A172 (cell line): ENCODE measurements around the gene TIPARP. TPM values are rescaled to one million over a fixed set of nuclear protein-coding genes. Genes with fewer than 3 reads are reported as not detected.

Experiments
- DNase-seq: peaks from one replicate; pipeline ENCODE4 v3.0.0-alpha.2; 2015; ENCODE audit warnings: low spot score
- total RNA-seq: library from RNA; depleted of rRNA; stranded (reverse); fragments of >200 nt; shearing (Covaris generic); gene quantifications from 2 replicates; pipeline ENCODE4 v1.2.3, GENCODE V29; 2014; rRNA removed

Gene TIPARP
- total RNA-seq, 1 experiment from 2014 or later, result 20.0 TPM

GRCh38 chr3:156741935-156742334, 67.5 kb downstream of the TIPARP start:
- no peak for DNase-seq

DNA sequence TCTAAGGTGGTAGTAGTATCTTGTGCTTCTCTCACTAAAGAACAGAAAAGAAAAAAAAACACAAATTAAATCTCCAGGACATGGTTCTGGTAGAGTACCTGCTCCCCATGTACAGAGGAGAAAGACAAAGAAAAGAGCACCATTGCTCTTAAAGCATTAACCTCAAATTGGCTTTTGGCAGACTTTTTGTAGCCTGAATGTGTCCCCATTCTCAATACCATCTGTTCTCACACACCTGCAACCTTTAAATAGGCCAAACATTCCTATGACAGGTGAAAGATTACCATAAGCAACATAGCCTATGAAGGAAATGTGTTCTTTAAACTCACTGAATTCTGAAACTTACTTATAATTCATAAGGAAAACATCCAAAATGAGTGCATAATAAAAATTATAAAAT, 68.0 kb downstream of the TIPARP start:
- DNase-seq, result no peak

DNA sequence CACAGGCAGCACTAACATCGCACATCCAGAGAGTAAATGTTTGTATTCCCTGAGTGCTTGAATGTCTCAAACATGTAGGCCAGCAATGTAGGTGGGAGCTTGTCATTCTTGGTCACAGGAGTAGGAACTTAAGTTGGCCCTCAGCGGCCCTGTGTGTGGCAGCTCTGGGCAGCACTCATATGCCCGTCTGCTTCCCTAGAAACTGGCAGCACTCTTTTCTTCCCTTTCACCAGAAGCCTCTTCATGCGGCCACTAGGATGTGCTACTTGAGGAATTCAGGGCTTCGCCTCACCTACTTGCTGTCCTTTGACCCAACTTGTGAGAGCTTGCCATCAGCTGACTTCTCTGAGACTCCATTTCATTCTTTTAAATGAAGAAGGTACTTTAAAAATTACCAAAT, 69.5 kb downstream of the TIPARP start:
- DNase-seq, result no peak

DNA sequence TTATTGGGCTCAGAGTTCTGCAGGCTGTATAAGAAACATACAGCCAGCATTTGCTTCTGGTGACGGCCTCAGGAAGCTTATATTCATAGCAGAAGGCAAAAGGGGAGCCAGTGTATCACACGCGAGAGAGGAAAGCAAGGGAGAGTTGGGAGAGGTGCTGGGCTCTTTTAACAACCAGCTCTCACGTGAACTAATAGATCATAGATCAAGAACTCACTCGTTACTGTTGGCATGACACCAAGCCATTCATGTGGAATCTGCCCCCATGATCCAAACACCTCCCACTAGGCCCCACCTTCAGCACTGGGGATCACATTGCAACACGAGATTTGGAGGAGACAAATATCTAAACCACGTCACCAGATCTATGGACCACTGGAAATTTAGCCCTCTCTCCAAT, 70.2 kb downstream of the TIPARP start:
- no peak for DNase-seq

DNA sequence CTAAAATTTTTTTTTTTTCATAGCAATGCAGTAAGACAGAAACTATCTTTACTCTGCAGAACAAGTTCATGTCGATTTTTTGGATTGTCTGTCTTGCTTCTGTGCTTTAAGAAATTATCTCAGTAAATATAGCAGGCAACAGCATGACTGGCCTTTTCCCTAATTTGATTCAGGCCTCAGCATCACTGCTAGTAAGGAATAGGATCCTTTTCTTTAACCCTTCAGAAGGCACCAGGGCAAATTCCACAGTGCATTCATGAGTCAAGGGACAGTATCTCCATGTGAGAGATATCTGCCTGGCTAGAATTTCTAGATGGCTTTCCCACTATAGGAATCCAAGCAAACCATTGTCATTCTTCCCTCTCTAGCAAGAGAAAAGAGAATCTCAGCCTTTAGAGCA, 71.4 kb downstream of the TIPARP start:
- DNase-seq, result no peak

- no peak for DNase-seq
These were observed 72.7 kb downstream of the TIPARP start for GRCh38 chr3:156747046-156747445.

DNA sequence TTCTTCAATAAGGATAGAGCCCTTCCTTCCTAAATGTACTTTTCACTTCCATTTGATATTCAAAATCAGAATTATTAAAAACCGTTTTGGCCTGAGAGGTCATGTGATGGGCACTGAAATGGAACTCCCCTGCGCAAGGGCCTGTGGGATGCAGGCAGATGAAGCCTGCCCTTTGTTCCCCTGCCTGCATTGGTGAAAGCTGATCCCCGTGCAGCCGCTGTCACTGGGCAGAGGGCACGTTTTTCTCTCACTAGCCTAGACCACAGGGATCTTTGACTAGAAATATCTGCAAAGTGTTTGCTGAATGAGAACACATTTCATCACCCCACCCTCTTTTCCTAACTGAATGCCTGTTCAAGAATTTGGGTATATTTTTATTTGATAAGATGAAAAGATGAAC, 74.9 kb downstream of the TIPARP start:
- DNase-seq, result no peak

DNA sequence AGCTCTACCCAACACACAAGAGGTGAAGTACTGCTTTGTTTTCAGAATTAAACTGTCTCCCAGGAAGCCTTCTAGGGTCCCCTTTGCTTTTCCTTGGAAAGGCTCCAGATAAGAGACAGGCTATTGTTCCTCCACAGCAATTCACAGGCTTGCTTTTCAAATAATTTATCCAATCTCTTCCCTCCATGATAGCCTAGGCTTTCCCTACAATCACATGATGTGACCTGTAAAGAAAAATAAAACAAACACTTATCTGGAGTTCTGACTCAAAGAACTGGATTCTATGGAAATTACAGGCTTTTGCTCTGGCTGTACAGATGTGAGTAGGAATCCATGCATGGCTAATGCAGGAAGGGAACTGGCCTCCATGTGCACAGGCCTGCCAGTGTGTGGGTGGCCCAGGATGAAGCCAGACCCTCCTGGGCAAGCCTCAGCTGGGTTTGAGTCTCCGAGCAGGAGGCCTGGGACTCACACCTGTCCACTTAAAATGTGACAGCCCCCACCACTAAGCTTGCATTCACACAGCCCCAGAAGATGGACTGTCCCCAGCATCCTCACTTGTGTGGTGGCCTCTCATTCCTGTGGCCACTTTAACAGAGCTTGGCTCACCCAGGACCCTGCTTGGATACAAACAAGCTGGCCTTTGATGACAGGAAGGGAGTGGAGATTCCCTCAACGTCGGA, 75.9 kb downstream of the TIPARP start:
- peak; percentile 19 for DNase-seq

DNA sequence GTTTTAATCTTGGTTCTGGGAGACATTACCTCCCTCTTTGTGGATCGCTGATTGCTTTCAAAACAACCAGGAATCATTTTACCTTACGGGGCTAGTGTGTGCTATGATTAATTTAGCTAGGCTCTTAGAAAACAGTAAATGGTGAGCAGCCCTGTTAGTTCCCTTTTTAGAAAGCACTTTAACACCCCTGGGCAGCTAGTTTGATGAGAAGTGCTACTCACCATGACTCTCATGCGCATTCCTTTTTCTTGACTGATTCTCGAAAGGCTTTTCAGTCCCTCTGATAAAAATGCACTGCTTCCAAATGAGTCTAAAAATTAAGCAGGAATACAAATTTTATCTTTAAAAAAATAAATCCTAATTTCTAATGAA, 76.5 kb downstream of the TIPARP start:
- peak; percentile 50 for DNase-seq

DNA sequence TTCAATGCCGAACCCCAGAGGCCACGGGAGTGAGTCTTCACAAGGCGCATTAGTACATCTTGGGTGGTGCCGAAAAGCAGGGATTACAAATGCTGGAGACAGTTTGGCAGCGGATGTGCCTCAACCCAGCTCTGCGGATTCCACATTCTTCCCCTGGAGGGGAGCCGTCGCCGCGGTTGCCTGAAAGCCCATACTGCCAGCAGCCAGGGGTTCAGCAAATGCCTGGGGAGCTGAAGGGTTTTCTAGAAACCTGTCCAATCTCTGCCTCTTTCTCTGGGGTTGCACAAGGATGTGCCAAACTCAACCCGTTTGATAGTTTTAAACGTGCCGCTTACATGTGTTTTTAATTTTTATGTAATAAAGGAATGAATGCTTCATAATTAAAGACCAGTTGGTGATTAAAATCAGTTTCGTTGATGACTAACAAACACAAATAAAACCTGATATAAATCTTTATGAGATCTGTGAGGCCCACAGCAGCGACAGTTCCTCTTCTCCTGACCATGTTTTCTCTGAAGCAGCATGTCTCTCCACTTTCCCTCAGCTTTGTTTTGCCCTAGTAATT, 77.2 kb downstream of the TIPARP start:
- DNase-seq, result peak; percentile 84

Other genes starting within 250 kb of the TIPARP start
- 245 and 285 TPM in 2 replicates for gene SSR3, start 119.5 kb upstream of the TIPARP start, total RNA-seq
- 0.72 and 0.96 TPM in 2 replicates for gene LEKR1, start 151.8 kb downstream of the TIPARP start, total RNA-seq